Measurements from ENCODE around the gene SPRR1A.

SPRR1A gene

DNA sequence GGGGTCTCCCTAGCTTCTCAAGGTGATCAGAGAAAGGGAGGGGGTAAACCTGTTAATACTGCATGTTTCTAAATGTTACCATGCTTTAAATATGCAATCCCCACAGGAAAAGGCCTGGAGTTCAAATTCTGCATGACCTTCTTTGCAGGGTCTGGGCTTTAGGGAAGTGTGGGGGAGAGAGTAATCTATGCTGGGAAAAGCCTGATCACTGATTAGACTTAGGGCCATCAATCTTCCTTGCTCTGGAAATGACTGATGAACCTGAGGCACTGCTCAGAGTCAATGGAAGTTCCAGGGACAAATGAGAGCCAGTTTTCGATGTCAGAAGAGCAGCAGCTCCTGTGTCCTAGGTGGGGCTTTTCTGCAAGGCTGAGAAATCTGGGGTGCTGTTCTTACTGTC, 3.2 kb upstream of the SPRR1A start:
- no peak for TF ChIP-seq CTCF (IDR thresholded peaks at IDR 0.05; ENCODE audit: low read depth, low read length, missing control alignments)
- no peak for DNase-seq (ENCODE audit: extremely low read depth, low read depth)
- no peak overlapping the region for H3K4me3 ChIP-seq (replicated peaks; ENCODE audit: low read depth, low read length)

DNA sequence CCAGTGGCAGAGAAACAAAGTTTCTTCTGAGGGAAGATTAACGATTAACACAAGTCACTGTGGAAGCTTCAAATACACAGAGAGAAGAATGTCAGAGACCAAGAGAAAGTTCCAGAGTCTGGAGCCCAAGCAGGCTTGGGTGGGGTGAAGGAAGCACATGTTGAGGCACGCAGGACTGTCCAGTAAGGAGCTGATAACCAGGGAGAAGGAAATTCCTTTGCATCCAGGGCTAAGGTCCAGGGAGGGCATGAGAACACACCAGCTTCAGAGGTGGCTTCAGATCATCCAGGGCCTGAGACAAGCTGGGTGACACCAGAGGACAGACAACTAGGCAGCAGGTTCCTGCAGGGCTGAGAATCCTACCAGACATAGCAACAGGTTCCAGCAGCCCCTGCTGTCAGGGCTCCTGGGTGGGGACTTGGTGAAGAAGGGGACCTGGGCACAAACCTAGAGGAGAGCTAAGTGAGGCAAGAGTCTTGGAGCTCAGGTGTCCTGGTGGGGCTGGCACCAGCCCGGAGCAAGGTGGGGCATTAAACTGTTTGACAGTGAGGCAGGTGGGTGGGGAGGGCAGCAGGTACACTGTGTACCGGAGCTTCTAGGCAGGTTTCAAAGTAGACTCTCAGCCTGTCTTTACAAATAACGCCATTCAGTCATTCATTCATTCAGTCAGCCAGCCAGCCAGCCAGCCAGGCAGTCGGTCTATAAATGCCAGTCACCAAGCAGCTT, 2.6 kb upstream of the SPRR1A start:
- TF ChIP-seq CTCF (IDR thresholded peaks at IDR 0.05; ENCODE audit: low read depth, low read length, missing control alignments): no peak
- H3K4me3 ChIP-seq (replicated peaks; ENCODE audit: low read depth, low read length): no peak overlapping the region
- no peak for DNase-seq (ENCODE audit: extremely low read depth, low read depth)

- no peak for DNase-seq (ENCODE audit: extremely low read depth, low read depth)
- no peak overlapping the region for H3K4me3 ChIP-seq (replicated peaks; ENCODE audit: low read depth, low read length)
- TF ChIP-seq CTCF (IDR thresholded peaks at IDR 0.05; ENCODE audit: low read depth, low read length, missing control alignments): no peak
These were observed 1.8 kb upstream of the SPRR1A start for GRCh38 chr1:152982076-152982475.

DNA sequence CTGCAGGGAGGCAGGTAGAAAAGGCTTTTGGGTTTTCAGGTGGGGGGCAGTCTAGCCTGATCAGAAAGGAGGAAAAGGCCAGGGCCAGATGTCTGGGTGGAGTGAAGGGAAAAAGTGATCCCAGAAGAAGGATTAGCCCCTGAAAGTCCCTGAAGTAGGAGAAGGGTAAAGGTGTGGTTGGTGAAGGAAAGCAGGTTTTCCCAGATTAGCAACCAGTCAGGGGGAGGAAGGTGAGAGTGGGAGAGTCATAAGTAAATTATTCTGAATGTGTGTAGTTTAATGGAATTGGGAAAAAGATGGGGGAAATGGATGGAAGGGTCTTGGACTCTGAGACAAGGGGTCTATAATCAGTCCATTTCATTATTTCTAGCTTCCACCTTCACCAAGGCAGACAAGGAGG, 647 bp upstream of the SPRR1A start:
- TF ChIP-seq CTCF (IDR thresholded peaks at IDR 0.05; ENCODE audit: low read depth, low read length, missing control alignments): no peak
- DNase-seq (ENCODE audit: extremely low read depth, low read depth): no peak
- H3K4me3 ChIP-seq (replicated peaks; ENCODE audit: low read depth, low read length): no peak overlapping the region

GRCh38 chr1:152986578-152986977, 2.7 kb downstream of the SPRR1A start:
- DNase-seq (ENCODE audit: extremely low read depth, low read depth): no peak
- H3K4me3 ChIP-seq (replicated peaks; ENCODE audit: low read depth, low read length): no peak overlapping the region
- TF ChIP-seq CTCF (IDR thresholded peaks at IDR 0.05; ENCODE audit: low read depth, low read length, missing control alignments): no peak

GRCh38 chr1:152993186-152993585, 9.3 kb downstream of the SPRR1A start:
- no peak overlapping the region for H3K4me3 ChIP-seq (replicated peaks; ENCODE audit: low read depth, low read length)
- TF ChIP-seq CTCF (IDR thresholded peaks at IDR 0.05; ENCODE audit: low read depth, low read length, missing control alignments): no peak
- no peak for DNase-seq (ENCODE audit: extremely low read depth, low read depth)

GRCh38 chr1:152995842-152996241, 12.0 kb downstream of the SPRR1A start:
- DNase-seq (ENCODE audit: extremely low read depth, low read depth): no peak
- TF ChIP-seq CTCF (IDR thresholded peaks at IDR 0.05; ENCODE audit: low read depth, low read length, missing control alignments): no peak
- H3K4me3 ChIP-seq (replicated peaks; ENCODE audit: low read depth, low read length): no peak overlapping the region

Data from HFF-Myc (cell line).